Measurements from ENCODE around the gene SLC29A4. TPM values are rescaled to one million over a fixed set of nuclear protein-coding genes. Genes with fewer than 3 reads are reported as not detected.
A peak's percentile ranks its signal among the peaks of the same experiment; 100 is the strongest.

SLC29A4 gene
- total and polyA plus RNA-seq, 10 donors = 0.33 to 2.9 (median 2.2) TPM

DNA sequence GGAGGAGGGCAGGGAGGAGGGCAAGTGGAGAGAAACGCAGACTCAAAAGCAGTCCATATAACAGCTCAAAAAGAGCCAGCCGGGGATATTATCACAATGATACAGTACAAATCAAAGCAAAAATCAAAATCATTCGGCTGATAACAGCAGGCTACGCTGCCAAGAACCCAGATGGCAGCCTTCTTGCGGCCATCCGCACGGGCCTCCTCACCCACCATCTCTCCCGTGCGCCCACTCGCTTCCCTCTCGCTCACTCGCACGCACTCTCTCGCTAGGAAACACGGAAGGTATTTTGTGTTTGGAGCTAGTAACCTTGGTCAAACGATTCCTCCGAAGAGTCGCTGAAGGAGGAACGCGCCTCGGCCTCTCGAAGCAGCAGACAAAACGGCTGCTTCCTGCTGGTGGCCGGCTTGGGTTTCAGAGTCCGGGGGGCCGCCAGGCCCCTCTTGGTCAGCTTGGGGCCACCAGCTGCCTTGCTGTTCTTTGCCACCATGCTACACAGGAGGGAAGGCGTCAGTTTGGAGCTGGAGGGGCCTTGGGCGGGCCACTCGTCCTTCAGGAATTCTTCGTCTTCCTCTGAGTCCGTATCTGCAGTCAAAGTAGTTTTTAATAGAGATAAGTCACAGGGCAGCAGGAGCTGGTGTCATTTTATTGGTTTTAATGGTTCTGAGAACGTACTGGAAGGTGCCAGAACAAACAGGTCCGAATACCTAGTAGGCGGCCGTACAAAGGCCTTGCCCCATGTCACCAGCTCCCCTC is 68.9 kb downstream of the SLC29A4 start:
- Histone ChIP-seq H3K27me3 (replicated peaks in 1 of 7) (no peaks in the 10 kb centered on the region), H3K36me3 (peaks cover 0 to 100% (median 63%) of the 10 kb centered on the region in 6 donors), H3K9me3 (no peaks in the 10 kb centered on the region), H3K4me1 (peaks cover 4 to 29% (median 13%) of the 10 kb centered on the region in 6 donors), H3K27ac (no peak overlapping the region), H3K4me3 (no peak overlapping the region)
- no peak for DNase-seq
- intact Hi-C loops (cut with DNase I; ENCODE audit: low total_unique reads) = no loop called here
- TF ChIP-seq, protein P1, sequence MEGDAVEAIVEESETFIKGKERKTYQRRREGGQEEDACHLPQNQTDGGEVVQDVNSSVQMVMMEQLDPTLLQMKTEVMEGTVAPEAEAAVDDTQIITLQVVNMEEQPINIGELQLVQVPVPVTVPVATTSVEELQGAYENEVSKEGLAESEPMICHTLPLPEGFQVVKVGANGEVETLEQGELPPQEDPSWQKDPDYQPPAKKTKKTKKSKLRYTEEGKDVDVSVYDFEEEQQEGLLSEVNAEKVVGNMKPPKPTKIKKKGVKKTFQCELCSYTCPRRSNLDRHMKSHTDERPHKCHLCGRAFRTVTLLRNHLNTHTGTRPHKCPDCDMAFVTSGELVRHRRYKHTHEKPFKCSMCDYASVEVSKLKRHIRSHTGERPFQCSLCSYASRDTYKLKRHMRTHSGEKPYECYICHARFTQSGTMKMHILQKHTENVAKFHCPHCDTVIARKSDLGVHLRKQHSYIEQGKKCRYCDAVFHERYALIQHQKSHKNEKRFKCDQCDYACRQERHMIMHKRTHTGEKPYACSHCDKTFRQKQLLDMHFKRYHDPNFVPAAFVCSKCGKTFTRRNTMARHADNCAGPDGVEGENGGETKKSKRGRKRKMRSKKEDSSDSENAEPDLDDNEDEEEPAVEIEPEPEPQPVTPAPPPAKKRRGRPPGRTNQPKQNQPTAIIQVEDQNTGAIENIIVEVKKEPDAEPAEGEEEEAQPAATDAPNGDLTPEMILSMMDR (IDR thresholded peaks at IDR 0.05 in 8 of 11, conservative IDR thresholded peaks at IDR 0.05 in 3 of 11) = no peak
- TF ChIP-seq POLR2AphosphoS5 (IDR thresholded peaks at IDR 0.05) (peak in 1 of 3 donors; percentile 35), POLR2A (IDR thresholded peaks at IDR 0.05) (no peak)
- WGBS, 5 donors = 90 to 93% (median 93%) methylated on average over 35 of the region's 35 CpGs

DNA sequence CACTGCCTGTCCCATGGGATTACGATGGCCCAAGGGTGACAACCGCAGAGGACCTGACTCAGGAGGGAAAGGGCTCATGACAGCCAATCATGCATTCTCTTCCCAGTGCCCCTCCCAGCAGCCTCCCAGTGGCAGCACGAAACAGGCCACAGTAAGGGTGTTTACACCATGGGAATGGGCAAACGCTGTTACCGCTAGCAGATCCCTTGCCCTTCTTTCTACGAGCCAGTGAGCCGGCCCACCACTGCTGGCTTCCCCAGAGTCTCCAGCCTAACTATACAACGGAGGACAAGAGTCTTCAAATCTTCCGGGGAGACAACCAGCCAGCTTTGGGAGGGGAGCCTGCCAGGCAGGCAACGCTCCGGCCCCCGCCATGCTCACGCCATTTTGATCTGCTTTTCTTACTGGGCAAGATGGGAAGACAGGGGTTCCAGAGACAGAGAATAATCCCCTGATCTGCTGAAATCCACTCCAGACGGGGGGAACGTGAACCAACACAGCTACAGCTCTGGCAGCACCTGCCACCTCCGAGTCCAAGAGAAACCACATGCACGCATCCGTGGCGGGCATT is 69.8 kb downstream of the SLC29A4 start:
- 90 to 96% (median 92%) methylated on average over 9 to 19 of the region's 19 CpGs for WGBS, 5 donors
- no peaks in the 10 kb centered on the region for H3K27me3 ChIP-seq (replicated peaks in 1 of 7)
- peaks cover 4 to 34% (median 13%) of the 10 kb centered on the region in 6 donors for H3K4me1 ChIP-seq
- no peak overlapping the region for H3K4me3 ChIP-seq
- intact Hi-C loops (cut with DNase I; ENCODE audit: low total_unique reads) = no loop called here
- no peak for DNase-seq
- no peaks in the 10 kb centered on the region for H3K9me3 ChIP-seq
- TF ChIP-seq, protein P1 (IDR thresholded peaks at IDR 0.05 in 8 of 11, conservative IDR thresholded peaks at IDR 0.05 in 3 of 11) = no peak
- TF ChIP-seq POLR2AphosphoS5 (IDR thresholded peaks at IDR 0.05) (no peak), POLR2A (IDR thresholded peaks at IDR 0.05) (no peak)
- H3K27ac ChIP-seq = no peak overlapping the region
- peaks cover 0 to 100% (median 71%) of the 10 kb centered on the region in 6 donors for H3K36me3 ChIP-seq

DNA sequence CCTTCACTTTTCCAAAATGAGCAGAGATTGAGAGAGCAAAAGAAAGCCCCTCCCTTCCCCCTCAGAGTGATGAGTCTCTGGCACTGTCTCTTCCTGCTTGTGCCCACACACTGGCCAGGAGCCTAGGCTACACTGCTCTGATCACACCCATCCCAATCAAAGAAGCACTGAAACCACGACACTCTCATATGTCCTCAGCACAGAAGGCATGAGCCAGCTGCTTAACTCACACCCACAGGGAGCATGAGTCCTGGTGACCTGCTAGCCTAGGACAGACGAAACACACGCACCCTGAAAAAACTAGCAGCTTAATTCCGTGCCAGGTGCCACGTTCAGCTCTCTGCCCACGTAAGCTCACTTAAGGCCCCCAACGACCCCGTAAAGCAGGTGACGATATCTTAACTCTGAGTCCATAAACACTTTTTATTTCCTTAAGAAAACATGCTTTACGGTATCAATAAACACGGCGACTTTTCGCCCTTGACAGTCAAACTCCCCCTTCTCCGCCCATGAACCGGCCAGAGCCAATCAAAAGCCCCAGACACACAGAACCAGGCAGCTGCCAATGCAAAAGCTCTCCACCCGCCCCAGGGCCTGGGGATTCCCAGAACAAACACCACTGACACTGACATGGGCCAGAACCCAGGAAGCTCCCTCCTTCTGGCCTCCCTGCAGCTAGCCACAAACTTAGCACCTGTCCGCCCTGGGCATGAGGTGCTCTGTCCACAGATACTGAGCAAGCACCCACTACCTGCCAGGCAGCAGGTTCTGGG is 71.9 kb downstream of the SLC29A4 start:
- DNase-seq = no peak
- peaks cover 4 to 34% (median 13%) of the 10 kb centered on the region in 6 donors for H3K4me1 ChIP-seq
- no peak overlapping the region for H3K4me3 ChIP-seq
- 71 to 83% (median 75%) methylated on average over 17 of the region's 17 CpGs for WGBS, 5 donors
- peaks cover 0 to 100% (median 81%) of the 10 kb centered on the region in 6 donors for H3K36me3 ChIP-seq
- TF ChIP-seq, protein P1 (IDR thresholded peaks at IDR 0.05 in 8 of 11, conservative IDR thresholded peaks at IDR 0.05 in 3 of 11) = no peak
- no peak for TF ChIP-seq POLR2A (IDR thresholded peaks at IDR 0.05)
- peak in 1 of 3 donors; percentile 30 for TF ChIP-seq POLR2AphosphoS5 (IDR thresholded peaks at IDR 0.05)
- intact Hi-C loops (cut with DNase I; ENCODE audit: low total_unique reads) = no loop called here
- H3K27me3 ChIP-seq (replicated peaks in 1 of 7) = no peaks in the 10 kb centered on the region
- peak overlapping the region in 4 of 8 donors; percentile 14 to 32 (median 24) for H3K27ac ChIP-seq
- no peaks in the 10 kb centered on the region for H3K9me3 ChIP-seq

Other genes starting within 250 kb of the SLC29A4 start
- 10 to 100 TPM; 11.8 to 17.1 (median 13.3) TPM for gene RBAK, start 237.1 kb upstream of the SLC29A4 start, total RNA-seq
- gene RBAK, start 237.1 kb upstream of the SLC29A4 start, polyA plus RNA-seq = 1 to 10 TPM; 3.3 to 3.7 (median 3.6) TPM
- 10 to 100 TPM; 56.8 to 65.7 (median 64.0) TPM for gene WIPI2, start 92.7 kb upstream of the SLC29A4 start, total RNA-seq
- 10 to 100 TPM; 32.6 to 38.2 (median 33.2) TPM for gene WIPI2, start 92.7 kb upstream of the SLC29A4 start, polyA plus RNA-seq
- gene TNRC18, start 140.9 kb downstream of the SLC29A4 start, total RNA-seq = 100 to 1,000 TPM in 2 of 7 donors, 10 to 100 TPM in 5; 56.1 to 124 (median 86.6) TPM
- 10 to 100 TPM in 1 of 3 donors, 1 to 10 TPM in 2; 3.4 to 33.6 (median 3.8) TPM for gene TNRC18, start 140.9 kb downstream of the SLC29A4 start, polyA plus RNA-seq
- 10 to 100 TPM in 4 of 7 donors, 1 to 10 TPM in 3; 7.8 to 11.7 (median 10.2) TPM for gene FBXL18, start 230.9 kb downstream of the SLC29A4 start, total RNA-seq
- gene FBXL18, start 230.9 kb downstream of the SLC29A4 start, polyA plus RNA-seq = 1 to 10 TPM in 2 of 3 donors, under 1 TPM in 1; 0.59 to 2.3 (median 1.0) TPM
- 1,000 to 10,000 TPM; 3,529 to 8,565 (median 4,739) TPM for gene ACTB, start 247.7 kb downstream of the SLC29A4 start, total RNA-seq
- 1,000 to 10,000 TPM; 5,220 to 6,605 (median 5,389) TPM for gene ACTB, start 247.7 kb downstream of the SLC29A4 start, polyA plus RNA-seq

Measured in spleen (tissue), 11 donors.